Measurements from ENCODE around the gene AGBL5.

AGBL5 gene

GRCh38 chr2:27083410-27084296, 32.2 kb downstream of the AGBL5 start:
- no peaks in the 10 kb centered on the region for H3K9me3 ChIP-seq (ENCODE audit: control insufficient read depth in 5 of 5, low read length in 5 of 5)
- H3K27me3 ChIP-seq (ENCODE audit: control insufficient read depth in 5 of 5, insufficient read depth in 4 of 5, low read length in 5 of 5) = no peaks in the 10 kb centered on the region
- no peak overlapping the region for H3K27ac ChIP-seq (ENCODE audit: low read depth, low read length)
- H3K4me1 ChIP-seq (ENCODE audit: control insufficient read depth in 5 of 5, insufficient read depth in 5 of 5, low read length in 5 of 5) = peaks cover 2 to 63% (median 57%) of the 10 kb centered on the region in 5 donors
- no peaks in the 10 kb centered on the region for H3K36me3 ChIP-seq (ENCODE audit: control insufficient read depth in 5 of 5, insufficient read depth in 5 of 5, low read length in 5 of 5)
- H3K4me3 ChIP-seq (ENCODE audit: low read depth in 1 of 5, low read length in 5 of 5) = no peak overlapping the region
- H3K9ac ChIP-seq (ENCODE audit: low read length in 5 of 5) = no peak overlapping the region

- no peaks in the 10 kb centered on the region for H3K27me3 ChIP-seq (ENCODE audit: control insufficient read depth in 5 of 5, insufficient read depth in 4 of 5, low read length in 5 of 5)
- no peak overlapping the region for H3K4me3 ChIP-seq (ENCODE audit: low read depth in 1 of 5, low read length in 5 of 5)
- no peaks in the 10 kb centered on the region for H3K9me3 ChIP-seq (ENCODE audit: control insufficient read depth in 5 of 5, low read length in 5 of 5)
- H3K27ac ChIP-seq (ENCODE audit: low read depth, low read length) = no peak overlapping the region
- no peaks in the 10 kb centered on the region for H3K36me3 ChIP-seq (ENCODE audit: control insufficient read depth in 5 of 5, insufficient read depth in 5 of 5, low read length in 5 of 5)
- H3K4me1 ChIP-seq (ENCODE audit: control insufficient read depth in 5 of 5, insufficient read depth in 5 of 5, low read length in 5 of 5) = peaks cover 2 to 54% (median 49%) of the 10 kb centered on the region in 5 donors
- H3K9ac ChIP-seq (ENCODE audit: low read length in 5 of 5) = no peak overlapping the region
Measured at GRCh38 chr2:27084297-27085061, 33.0 kb downstream of the AGBL5 start.

DNA sequence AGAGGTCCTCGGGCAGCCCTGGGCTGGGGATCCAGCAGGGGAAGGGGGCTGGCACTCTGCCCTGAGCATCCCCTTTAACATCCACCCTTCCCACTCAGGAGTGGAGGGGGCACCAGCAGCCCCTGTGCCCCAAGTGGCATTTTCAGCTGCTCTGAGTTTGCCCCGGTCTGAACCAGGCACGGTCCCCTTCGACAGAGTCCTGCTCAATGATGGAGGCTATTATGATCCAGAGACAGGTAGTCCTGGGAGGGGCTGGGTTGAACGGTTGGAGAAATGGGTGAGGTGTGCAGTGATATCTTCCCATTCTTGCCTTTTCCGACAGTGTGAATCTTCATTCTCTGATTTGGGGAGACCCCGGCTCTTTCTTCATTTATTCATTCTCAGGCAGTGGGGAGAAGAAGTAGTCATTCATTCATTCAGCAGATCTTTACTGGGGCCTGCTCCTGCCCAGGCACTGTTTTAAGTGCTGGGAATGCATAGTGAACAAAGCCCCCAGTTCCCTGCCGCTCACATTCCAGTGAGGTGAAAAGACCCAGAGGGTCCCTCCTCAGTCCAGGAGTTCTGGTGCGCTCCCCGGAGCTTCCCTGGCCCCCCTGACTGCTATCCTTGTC, 33.7 kb downstream of the AGBL5 start:
- peak overlapping the region in 4 of 5 donors; percentile 70 to 83 (median 74) for H3K4me3 ChIP-seq (ENCODE audit: low read depth in 1 of 5, low read length in 5 of 5)
- H3K4me1 ChIP-seq (ENCODE audit: control insufficient read depth in 5 of 5, insufficient read depth in 5 of 5, low read length in 5 of 5) = peaks cover 2 to 48% (median 42%) of the 10 kb centered on the region in 5 donors
- no peaks in the 10 kb centered on the region for H3K27me3 ChIP-seq (ENCODE audit: control insufficient read depth in 5 of 5, insufficient read depth in 4 of 5, low read length in 5 of 5)
- H3K9ac ChIP-seq (ENCODE audit: low read length in 5 of 5) = peak overlapping the region in 4 of 5 donors; percentile 72 to 84 (median 78)
- no peaks in the 10 kb centered on the region for H3K36me3 ChIP-seq (ENCODE audit: control insufficient read depth in 5 of 5, insufficient read depth in 5 of 5, low read length in 5 of 5)
- H3K27ac ChIP-seq (ENCODE audit: low read depth, low read length) = peak overlapping the region; percentile 79
- no peaks in the 10 kb centered on the region for H3K9me3 ChIP-seq (ENCODE audit: control insufficient read depth in 5 of 5, low read length in 5 of 5)

- Histone ChIP-seq H3K27me3 (ENCODE audit: control insufficient read depth in 5 of 5, insufficient read depth in 4 of 5, low read length in 5 of 5) (no peaks in the 10 kb centered on the region), H3K4me1 (ENCODE audit: control insufficient read depth in 5 of 5, insufficient read depth in 5 of 5, low read length in 5 of 5) (peaks cover 2 to 42% (median 37%) of the 10 kb centered on the region in 5 donors), H3K36me3 (ENCODE audit: control insufficient read depth in 5 of 5, insufficient read depth in 5 of 5, low read length in 5 of 5) (no peaks in the 10 kb centered on the region), H3K27ac (ENCODE audit: low read depth, low read length) (peak overlapping the region; percentile 79), H3K9ac (ENCODE audit: low read length in 5 of 5) (peak overlapping the region in 4 of 5 donors; percentile 72 to 84 (median 78)), H3K9me3 (ENCODE audit: control insufficient read depth in 5 of 5, low read length in 5 of 5) (no peaks in the 10 kb centered on the region), H3K4me3 (ENCODE audit: low read depth in 1 of 5, low read length in 5 of 5) (peak overlapping the region in 4 of 5 donors; percentile 70 to 83 (median 74))
Measured at GRCh38 chr2:27085673-27086089, 34.2 kb downstream of the AGBL5 start.

GRCh38 chr2:27086090-27086723, 34.7 kb downstream of the AGBL5 start:
- Histone ChIP-seq H3K9me3 (ENCODE audit: control insufficient read depth in 5 of 5, low read length in 5 of 5) (no peaks in the 10 kb centered on the region), H3K36me3 (ENCODE audit: control insufficient read depth in 5 of 5, insufficient read depth in 5 of 5, low read length in 5 of 5) (no peaks in the 10 kb centered on the region), H3K27ac (ENCODE audit: low read depth, low read length) (peak overlapping the region; percentile 79), H3K9ac (ENCODE audit: low read length in 5 of 5) (peak overlapping the region in 4 of 5 donors; percentile 66 to 84 (median 76)), H3K27me3 (ENCODE audit: control insufficient read depth in 5 of 5, insufficient read depth in 4 of 5, low read length in 5 of 5) (no peaks in the 10 kb centered on the region), H3K4me3 (ENCODE audit: low read depth in 1 of 5, low read length in 5 of 5) (peak overlapping the region in 4 of 5 donors; percentile 72 to 83 (median 76)), H3K4me1 (ENCODE audit: control insufficient read depth in 5 of 5, insufficient read depth in 5 of 5, low read length in 5 of 5) (peaks cover 2 to 37% (median 32%) of the 10 kb centered on the region in 5 donors)

DNA sequence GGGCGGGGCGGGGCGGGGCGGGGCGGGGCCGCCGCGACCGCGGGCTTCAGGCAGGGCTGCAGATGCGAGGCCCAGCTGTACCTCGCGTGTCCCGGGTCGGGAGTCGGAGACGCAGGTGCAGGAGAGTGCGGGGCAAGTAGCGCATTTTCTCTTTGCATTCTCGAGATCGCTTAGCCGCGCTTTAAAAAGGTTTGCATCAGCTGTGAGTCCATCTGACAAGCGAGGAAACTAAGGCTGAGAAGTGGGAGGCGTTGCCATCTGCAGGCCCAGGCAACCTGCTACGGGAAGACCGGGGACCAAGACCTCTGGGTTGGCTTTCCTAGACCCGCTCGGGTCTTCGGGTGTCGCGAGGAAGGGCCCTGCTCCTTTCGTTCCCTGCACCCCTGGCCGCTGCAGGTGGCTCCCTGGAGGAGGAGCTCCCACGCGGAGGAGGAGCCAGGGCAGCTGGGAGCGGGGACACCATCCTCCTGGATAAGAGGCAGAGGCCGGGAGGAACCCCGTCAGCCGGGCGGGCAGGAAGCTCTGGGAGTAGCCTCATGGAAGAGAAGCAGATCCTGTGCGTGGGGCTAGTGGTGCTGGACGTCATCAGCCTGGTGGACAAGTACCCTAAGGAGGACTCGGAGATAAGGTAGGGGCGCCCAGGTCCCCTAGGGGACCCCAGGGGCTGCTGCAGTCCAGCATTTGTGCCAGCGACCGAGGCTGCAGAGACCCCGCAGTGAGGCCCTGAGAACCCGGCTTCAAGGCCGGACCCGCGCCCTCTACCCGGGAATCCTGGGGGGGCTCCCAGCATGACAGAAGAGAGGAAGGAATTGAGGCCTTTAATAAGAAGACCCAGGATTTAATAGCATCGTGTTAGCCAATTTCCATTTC, 35.5 kb downstream of the AGBL5 start, which contains the start of gene KHK:
KHK (plus strand) TSS at position 49 of the 870 bp plus-strand sequence; CDS start at position 537, 488 bp downstream.
- Histone ChIP-seq H3K27me3 (ENCODE audit: control insufficient read depth in 5 of 5, insufficient read depth in 4 of 5, low read length in 5 of 5) (no peaks in the 10 kb centered on the region), H3K36me3 (ENCODE audit: control insufficient read depth in 5 of 5, insufficient read depth in 5 of 5, low read length in 5 of 5) (no peaks in the 10 kb centered on the region), H3K9me3 (ENCODE audit: control insufficient read depth in 5 of 5, low read length in 5 of 5) (no peaks in the 10 kb centered on the region), H3K4me1 (ENCODE audit: control insufficient read depth in 5 of 5, insufficient read depth in 5 of 5, low read length in 5 of 5) (peaks cover 2 to 30% (median 24%) of the 10 kb centered on the region in 5 donors), H3K27ac (ENCODE audit: low read depth, low read length) (peak within 1 kb of the TSS; percentile 79), H3K9ac (ENCODE audit: low read length in 5 of 5) (peak within 1 kb of the TSS in 4 of 5 donors; percentile 72 to 84 (median 78)), H3K4me3 (ENCODE audit: low read depth in 1 of 5, low read length in 5 of 5) (peak within 1 kb of the TSS; percentile 75 to 87 (median 79))

- Histone ChIP-seq H3K9me3 (ENCODE audit: control insufficient read depth in 5 of 5, low read length in 5 of 5) (no peaks in the 10 kb centered on the region), H3K4me1 (ENCODE audit: control insufficient read depth in 5 of 5, insufficient read depth in 5 of 5, low read length in 5 of 5) (peaks cover 2 to 23% (median 19%) of the 10 kb centered on the region in 5 donors), H3K4me3 (ENCODE audit: low read depth in 1 of 5, low read length in 5 of 5) (no peak overlapping the region), H3K27ac (ENCODE audit: low read depth, low read length) (no peak overlapping the region), H3K9ac (ENCODE audit: low read length in 5 of 5) (no peak overlapping the region), H3K27me3 (ENCODE audit: control insufficient read depth in 5 of 5, insufficient read depth in 4 of 5, low read length in 5 of 5) (no peaks in the 10 kb centered on the region), H3K36me3 (ENCODE audit: control insufficient read depth in 5 of 5, insufficient read depth in 5 of 5, low read length in 5 of 5) (no peaks in the 10 kb centered on the region)
Measured at GRCh38 chr2:27087823-27088410, 36.4 kb downstream of the AGBL5 start.

GRCh38 chr2:27088634-27089033, 37.2 kb downstream of the AGBL5 start:
- no peak overlapping the region for H3K27ac ChIP-seq (ENCODE audit: low read depth, low read length)
- H3K27me3 ChIP-seq (ENCODE audit: control insufficient read depth in 5 of 5, insufficient read depth in 4 of 5, low read length in 5 of 5) = no peaks in the 10 kb centered on the region
- H3K9ac ChIP-seq (ENCODE audit: low read length in 5 of 5) = no peak overlapping the region
- no peak overlapping the region for H3K4me3 ChIP-seq (ENCODE audit: low read depth in 1 of 5, low read length in 5 of 5)
- H3K4me1 ChIP-seq (ENCODE audit: control insufficient read depth in 5 of 5, insufficient read depth in 5 of 5, low read length in 5 of 5) = peaks cover 2 to 23% (median 19%) of the 10 kb centered on the region in 5 donors
- no peaks in the 10 kb centered on the region for H3K36me3 ChIP-seq (ENCODE audit: control insufficient read depth in 5 of 5, insufficient read depth in 5 of 5, low read length in 5 of 5)
- H3K9me3 ChIP-seq (ENCODE audit: control insufficient read depth in 5 of 5, low read length in 5 of 5) = no peaks in the 10 kb centered on the region
